Right lobe of liver (tissue), 4 donors: ENCODE results near the gene STOM.

Source experiments
- CTCF ChIP-seq, 4 donors: fragments of 200-600 bp in 3 of 4; fragments of 450-650 bp in 1 of 4; IDR thresholded peaks; one replicate each; pipeline versions ENCODE4 v1.5.1 to v1.8.0; 2016 to 2022; ENCODE audit warnings: antibody characterized with exemption in 4 of 4, mild to moderate bottlenecking in 2 of 4
- POLR2A ChIP-seq: fragments of 450-650 bp; IDR thresholded peaks from one replicate; pipeline ENCODE4 v1.6.1; 2017; ENCODE audit warnings: antibody characterized with exemption, mild to moderate bottlenecking
- donor health status: DM: no; HTN: no; CAD: no.
- donor health status: DM: no; HTN: no; CAD: no.
- donor health status: DM: no; HTN: yes; CAD: no.

DNA sequence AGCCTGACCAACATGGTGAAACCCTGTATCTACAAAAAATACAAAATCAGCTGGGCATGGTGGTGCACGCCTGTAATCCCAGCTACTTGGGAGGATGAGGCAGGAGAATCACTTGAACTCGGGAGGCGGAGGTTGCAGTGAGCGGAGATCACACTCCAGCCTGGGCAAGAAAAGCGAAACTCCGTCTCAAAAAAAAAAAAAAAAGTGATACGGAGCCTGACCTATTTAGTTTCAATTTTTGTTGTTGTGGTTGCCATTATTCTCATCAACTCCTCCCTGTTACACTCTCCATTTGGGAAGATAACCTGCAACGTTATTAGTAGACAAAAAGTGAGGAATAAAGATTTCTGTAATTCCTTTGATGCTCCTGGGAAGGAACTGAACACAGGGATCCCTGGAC lies 1.3 kb downstream of the STOM start:
- TF ChIP-seq CTCF (IDR thresholded peaks at IDR 0.05): no peak
- TF ChIP-seq POLR2A: no peak
